ENCODE results near the gene FMN1.
"Not testable (repeated sequence)": the region's sequence is repeated elsewhere in the genome, so short reads cannot be mapped to it uniquely, and the experiment has no call there.

FMN1 gene

DNA sequence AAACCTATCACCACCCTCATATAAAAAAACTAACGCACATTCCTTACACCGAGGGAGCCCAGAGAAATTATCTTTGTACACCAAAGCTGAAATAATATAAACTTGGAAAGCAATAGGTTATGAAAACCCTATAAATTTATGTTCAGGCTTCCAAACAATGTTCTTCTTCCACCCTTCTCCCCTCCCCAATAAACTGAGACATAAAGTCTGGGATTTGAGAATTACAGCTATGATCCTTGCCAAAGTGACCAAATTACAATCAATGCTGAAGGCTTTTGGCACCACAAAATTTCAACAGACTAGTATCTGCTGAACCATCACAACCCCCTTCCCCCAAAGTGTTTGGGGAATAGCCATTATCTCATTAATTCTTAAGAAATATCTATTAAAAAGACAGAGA lies 237.8 kb downstream of the FMN1 start:
- H3K4me3 ChIP-seq (ENCODE audit: low read depth, low read length), result no peak overlapping the region
- DNase-seq (ENCODE audit: low read depth), result no peak

DNA sequence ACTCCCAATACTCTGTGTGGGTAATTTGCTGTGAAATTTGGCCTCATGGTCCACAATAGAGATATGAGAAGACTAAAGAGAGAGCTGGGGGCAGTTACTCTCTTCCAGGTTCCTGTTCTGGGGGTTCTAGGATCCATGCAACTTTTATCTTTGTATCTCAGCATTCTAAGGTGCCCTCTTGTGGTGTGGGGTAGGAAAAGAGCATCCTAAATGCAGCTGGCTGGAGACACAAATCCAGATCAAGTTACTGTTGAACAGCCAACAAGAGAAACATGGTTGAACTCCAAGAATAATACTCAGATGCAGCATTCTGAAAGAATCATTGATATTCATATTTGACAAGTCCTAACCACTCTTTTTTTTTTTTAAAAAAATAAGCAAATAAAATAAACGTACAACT lies 238.5 kb downstream of the FMN1 start:
- H3K4me3 ChIP-seq (ENCODE audit: low read depth, low read length), result no peak overlapping the region
- peak; percentile 71 for DNase-seq (ENCODE audit: low read depth)

DNA sequence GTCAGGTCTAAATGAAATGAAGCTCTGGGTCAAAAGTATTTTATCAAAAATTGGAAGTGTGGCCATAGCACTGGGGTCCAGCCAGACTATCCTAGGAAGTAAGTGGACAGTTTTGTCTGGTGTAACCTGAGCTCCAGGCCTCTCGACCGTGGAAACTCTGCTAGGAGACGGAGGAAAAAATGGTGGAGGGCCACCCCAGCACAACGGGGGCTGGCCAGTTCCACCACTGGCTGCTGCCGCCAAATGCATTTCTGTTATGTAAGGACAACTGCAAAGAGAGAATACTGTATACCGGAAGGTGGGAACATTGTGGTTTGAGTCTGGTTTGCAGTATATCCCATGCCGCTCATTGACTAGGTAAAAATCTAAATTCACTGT lies 241.0 kb downstream of the FMN1 start:
- no peak overlapping the region for H3K4me3 ChIP-seq (ENCODE audit: low read depth, low read length)
- no peak for DNase-seq (ENCODE audit: low read depth)

DNA sequence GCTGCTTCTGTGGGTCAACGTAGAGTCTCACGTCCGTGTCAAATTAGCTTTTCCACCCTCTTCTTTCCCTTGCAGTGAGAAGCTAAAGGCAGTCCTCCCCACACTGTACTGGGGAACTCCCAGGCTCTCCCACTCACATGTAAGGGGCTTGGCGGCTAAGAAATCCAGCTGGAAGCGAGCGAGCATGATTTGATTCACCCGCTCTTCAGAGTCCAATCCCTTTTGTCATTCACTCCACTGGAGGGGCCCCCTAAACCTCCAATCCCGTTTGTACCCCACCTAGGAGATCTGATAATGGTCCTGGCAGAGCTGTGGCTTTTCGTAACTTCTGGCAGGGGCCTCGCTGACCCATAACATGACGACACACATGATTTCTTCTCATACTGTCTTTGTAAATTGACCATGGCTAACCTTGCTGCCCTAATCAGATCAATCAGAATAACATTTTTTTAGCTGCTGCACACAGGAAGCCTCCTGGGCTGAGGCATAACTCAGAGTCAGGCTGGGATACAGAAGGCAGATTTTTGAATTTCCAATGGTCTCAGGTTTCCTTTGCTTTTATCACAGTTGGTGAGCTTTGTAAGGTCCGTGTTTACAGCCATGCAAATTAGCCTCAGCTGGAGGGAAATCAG lies 241.5 kb downstream of the FMN1 start:
- no peak for DNase-seq (ENCODE audit: low read depth)
- H3K4me3 ChIP-seq (ENCODE audit: low read depth, low read length), result no peak overlapping the region

DNA sequence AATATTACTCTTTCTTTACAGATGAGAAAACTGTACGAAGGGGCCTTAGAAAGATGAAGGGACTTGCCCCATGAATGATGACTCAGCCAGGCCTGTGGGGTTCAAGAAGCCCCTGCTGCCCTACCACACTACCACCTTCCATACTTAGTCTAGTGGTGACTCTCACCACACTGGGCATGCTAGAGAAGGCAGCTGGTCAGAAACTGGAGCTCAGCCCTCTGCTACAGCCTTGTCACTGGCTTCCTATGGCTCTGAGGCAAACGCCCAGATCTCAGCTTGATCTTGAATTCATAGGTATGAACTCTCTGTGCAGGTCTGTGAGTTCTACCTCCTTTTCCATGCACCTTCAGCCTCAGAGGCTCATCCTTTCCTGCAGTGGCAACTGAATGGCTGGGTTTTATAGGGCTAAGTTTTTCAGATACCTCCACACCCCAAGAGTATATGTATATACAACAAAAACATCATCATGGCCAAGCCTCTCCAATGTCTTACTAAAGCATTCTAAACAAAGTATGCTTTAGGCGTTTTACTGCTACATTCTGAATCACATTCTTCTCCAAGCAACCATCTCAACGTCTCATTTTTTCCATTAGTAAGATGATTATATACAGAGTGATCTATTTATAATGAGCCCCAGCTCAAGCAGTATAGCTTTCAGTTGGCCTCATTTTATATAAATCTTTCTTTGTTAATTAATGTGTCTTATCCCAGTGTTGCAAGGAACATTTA lies 242.6 kb downstream of the FMN1 start:
- DNase-seq (ENCODE audit: low read depth), result no peak
- H3K4me3 ChIP-seq (ENCODE audit: low read depth, low read length), result no peak overlapping the region

DNA sequence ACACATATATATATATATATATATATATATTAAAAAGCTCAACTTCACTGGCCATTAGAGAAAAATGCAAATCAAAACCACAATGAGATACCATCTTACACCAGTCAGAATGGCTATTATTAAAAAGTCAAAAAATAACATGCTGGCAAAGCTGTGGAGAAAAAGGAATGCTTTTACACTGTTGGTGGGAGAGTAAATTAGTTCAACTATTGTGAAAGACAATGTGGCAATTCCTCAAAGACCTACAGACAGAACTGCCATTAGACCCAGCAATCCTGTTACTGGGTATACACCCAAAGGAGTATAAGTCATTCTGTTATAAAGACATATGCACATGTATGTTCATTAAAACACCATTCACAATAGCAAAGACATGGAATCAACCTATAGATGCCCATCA lies 244.5 kb downstream of the FMN1 start:
- H3K4me3 ChIP-seq (ENCODE audit: low read depth, low read length); DNase-seq (ENCODE audit: low read depth): not testable (repeated sequence)

DNA sequence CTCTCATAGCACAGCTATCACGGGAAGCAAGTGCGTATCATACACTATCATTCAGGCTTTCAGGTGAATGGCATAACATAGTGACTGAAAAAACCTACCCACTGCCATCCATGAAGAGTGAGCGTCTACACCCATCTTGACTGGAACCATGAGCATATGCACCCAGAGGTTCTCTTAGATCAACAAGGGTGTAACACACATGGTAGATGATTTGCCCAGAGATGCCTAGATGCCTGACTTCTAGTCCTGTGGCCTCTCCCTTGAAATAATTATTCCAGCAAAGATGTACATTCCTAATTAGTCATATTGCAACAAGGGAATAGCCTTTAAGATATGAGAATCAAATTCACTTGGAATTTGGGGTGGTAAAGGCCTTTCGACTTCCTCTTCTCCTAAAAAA lies 248.3 kb downstream of the FMN1 start:
- no peak for DNase-seq (ENCODE audit: low read depth)
- H3K4me3 ChIP-seq (ENCODE audit: low read depth, low read length), result no peak overlapping the region

DNA sequence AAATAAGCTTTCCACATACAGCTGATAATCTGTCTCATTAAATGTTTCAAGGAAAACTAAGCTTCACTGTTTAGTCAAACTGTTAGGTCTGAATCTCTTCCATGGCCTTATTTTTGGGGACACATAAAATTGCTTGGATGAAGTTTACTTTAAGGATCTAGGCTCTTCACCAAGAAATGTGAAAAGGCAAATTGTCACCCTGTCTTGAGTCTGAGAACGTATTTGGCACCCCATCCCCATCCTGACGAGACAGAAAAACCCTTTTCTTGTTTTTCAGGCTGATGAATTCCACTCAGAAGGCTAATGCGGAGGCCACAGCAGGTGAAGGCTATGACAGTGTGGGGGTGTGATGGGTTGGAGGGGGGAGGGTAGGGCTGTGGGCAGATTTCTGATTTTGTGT lies 250.1 kb downstream of the FMN1 start:
- H3K4me3 ChIP-seq (ENCODE audit: low read depth, low read length), result no peak overlapping the region
- no peak for DNase-seq (ENCODE audit: low read depth)

DNA sequence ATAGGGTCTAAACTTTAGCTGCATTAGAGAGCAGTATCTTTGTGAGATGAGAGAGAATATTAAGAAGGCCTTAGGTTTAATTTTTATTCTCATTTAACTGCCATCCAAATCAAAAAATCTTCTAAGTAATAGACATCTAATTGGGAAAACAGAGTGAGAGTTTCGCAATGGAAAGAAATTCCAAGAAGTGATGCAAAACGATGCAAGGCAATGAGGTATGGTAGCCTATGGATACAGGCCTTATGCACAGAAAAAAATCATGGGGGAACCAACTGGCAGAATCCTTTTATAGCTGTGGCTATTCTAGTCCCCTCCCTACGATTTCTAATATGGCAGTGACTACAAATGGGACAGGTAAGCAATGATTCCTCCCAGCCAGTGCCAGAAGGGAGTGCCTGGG lies 250.8 kb downstream of the FMN1 start:
- no peak for DNase-seq (ENCODE audit: low read depth)
- H3K4me3 ChIP-seq (ENCODE audit: low read depth, low read length), result no peak overlapping the region

DNA sequence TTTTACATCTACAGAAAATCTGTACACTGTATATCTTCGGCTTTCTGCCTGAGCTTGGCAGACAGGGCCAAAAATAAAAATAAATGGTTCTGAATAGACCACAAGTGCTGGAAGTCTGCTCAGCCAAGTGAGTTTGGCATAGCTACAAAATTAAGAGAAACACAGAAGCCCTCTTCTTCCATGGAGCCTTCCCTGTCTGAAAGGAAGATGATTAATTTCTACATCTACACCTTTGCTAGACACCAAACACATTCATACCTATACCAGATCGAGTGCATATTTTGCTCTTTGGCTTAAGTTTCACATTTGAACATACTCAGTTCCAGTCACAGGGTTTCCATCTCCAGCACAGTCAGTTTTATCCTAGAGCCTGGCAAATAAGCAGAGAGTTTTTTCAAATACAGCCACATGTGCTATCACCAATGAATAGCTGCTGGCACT lies 252.1 kb downstream of the FMN1 start:
- no peak overlapping the region for H3K4me3 ChIP-seq (ENCODE audit: low read depth, low read length)
- DNase-seq (ENCODE audit: low read depth), result no peak

DNA sequence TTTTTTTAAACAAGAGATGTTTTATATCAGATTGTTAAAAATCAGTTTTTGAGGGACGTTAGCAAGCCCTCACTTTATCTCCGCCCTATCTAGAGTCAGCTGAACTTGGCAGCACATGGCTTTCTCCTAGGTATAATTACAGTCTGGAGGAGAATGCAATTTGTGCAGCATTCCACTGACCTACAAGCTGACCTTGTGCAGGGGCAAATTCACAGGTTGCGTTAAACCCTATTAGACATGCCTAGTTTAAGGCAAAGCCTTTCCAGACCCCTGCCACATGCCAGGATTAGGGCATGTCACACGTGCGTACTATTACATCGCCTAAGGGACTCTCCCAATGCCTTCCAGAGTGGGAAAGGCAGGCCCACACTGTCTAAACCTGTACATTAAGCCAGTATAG lies 252.7 kb downstream of the FMN1 start:
- H3K4me3 ChIP-seq (ENCODE audit: low read depth, low read length), result no peak overlapping the region
- no peak for DNase-seq (ENCODE audit: low read depth)

DNA sequence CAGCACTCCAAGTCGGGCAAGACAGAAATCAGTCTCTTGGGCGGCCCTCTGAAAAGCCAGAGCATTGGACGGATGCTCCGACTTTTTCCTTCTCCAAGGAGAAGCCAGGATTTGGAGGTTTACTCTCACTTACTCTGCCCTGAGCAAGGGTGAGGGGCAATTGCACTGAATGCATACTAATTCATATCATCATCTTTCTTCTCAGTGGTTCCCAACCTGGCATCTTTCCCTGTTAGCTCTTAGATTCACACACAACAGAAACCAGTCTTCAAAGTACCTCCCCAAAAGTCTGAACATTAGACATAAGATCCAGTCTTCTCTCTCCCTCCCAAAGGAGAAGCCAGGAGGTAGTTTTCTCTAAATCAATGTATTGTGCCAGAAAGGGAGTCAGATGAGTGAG lies 257.5 kb downstream of the FMN1 start:
- H3K4me3 ChIP-seq (ENCODE audit: low read depth, low read length), result no peak overlapping the region
- DNase-seq (ENCODE audit: low read depth), result no peak

DNA sequence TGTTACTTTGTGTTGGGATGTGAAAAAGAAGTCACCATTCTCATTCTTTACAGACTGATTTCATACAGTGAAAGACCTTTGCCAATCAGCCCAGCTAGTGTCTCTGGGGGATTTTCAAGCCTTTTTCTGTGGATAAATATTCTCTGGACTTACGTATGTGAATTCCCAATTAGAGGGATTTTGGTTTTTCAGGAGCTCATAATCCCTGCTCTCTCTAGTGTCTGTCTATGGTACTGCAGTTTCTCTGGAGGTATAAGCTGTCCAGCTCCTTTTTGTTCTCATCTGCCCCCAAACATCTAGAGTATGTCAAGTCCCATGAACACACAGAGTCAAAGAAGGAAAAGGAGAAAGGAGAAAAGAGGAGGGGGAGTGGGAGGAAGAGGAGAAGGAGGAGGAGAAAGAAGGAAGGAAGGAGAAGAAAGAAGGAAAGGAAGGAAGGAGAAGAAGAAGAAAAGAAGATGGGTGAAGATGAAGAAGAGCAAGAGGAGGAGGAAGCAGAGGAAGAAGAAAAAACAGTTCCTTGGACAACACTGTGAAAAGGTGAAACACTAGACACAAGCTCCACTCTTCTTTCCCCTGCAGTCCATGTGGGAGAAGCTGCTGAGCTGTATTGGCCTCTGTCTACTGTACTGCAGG lies 258.1 kb downstream of the FMN1 start:
- no peak overlapping the region for H3K4me3 ChIP-seq (ENCODE audit: low read depth, low read length)
- DNase-seq (ENCODE audit: low read depth), result no peak

DNA sequence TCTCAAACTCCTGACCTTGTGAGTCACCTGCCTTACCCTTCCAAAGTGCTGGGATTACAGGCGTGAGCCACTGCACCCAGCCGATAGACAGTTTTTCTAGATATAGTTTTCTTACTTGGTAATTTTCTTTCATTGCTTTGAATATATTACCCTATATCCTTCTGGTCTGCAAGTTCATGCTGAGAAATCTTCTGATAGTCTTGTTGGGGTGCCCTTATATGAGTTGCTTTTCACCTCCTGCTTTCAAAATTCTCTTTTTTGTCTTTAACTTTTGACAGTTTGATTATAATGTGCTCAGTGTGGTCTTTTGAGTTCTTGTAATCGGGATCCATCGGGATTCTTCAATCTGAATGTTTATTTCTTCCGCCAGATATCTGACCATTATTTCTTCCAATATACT lies 259.4 kb downstream of the FMN1 start:
- no peak for DNase-seq (ENCODE audit: low read depth)
- no peak overlapping the region for H3K4me3 ChIP-seq (ENCODE audit: low read depth, low read length)

DNA sequence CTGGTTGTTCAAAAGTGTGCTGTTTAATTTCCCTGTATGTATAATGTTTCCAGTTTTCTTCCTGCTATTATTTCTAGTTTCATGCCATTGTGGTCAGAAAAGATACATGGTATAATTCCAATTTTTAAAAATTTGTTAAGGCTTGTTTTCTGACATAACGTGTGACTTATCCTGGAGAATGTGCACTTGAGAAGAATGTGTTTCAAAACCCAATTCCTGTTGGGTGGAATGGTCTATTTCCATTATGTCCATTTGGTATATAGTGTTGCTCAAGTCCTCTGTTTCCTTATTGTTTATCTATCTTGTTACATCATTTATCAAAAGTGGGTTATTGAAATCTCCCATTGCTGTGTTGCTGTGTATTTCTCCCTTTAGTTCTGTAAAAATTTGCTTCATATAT lies 261.3 kb downstream of the FMN1 start:
- DNase-seq (ENCODE audit: low read depth), result no peak
- no peak overlapping the region for H3K4me3 ChIP-seq (ENCODE audit: low read depth, low read length)

DNA sequence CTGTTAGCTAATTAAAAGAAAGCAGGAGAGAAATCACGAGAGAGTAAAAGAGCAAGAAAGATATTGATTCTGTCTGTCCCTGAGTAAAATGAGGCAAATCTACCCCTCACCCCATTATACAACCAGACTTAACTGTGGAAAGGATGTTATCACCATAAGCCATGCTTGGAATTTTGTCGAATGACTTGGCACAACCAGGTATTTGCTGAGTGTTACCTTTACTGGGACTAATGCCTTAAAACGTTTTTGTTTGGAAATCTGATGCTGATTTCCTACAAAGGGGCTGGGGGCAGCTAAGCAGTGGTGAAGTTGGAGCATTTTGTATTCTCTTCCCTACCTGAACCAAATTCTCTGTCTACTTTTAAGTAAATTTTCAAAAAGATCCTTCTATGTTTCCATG lies 265.6 kb downstream of the FMN1 start:
- H3K4me3 ChIP-seq (ENCODE audit: low read depth, low read length), result no peak overlapping the region
- DNase-seq (ENCODE audit: low read depth), result no peak

DNA sequence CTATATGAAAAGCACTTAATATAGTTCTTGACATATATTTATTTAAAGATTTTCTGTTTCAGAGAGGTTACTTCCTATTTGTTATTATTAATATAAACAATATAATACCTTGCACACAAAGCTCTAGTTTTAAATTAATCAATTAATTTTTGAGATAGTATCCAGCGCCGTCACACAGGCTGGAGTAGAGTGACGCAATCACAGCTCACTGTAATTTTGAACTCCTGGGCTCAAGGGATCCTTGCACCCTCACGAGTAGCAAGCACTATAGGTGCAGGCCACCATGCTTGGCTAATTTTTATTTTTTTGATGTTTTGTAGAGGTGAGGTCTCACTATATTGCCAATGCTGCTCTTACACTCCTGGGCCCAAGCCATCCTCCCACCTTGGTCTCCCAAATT lies 267.4 kb downstream of the FMN1 start:
- no peak overlapping the region for H3K4me3 ChIP-seq (ENCODE audit: low read depth, low read length)
- no peak for DNase-seq (ENCODE audit: low read depth)

DNA sequence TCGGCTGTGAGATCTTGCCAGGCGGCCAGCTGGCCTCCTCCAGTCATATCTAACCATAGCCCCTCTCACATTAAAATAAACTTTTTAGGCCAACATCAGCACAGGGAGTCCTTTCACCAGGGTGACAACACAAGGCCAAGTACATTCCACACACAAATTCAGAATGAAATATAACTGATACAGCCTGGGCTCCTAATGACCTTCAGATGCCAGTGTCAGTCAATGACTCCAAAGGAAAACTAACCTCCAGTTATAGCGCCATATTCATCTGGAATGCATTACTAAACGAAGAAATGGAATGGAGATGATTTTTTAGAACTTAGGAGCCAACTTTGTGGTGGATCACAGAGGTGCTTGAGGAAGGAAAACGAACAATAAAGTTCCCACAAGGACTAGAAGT lies 271.3 kb downstream of the FMN1 start:
- no peak for DNase-seq (ENCODE audit: low read depth)
- no peak overlapping the region for H3K4me3 ChIP-seq (ENCODE audit: low read depth, low read length)

DNA sequence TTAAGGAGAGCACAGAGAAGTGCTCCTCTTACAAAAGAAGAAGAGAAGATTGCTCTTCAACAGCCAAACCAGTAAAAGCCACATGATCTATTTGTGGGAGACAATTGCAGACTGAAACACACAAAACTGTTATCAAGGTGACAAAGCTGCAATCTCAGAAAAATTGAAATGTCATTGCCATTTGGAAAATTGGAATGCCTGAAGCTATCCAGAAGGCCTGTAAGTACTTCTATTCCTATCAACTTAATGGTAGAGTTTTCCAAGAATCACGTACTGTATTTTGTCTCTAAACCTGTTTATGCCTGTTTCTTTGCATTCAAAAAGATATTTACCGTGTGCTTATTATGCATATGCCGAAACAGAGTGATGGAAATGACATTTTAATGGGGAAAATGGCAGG lies 272.0 kb downstream of the FMN1 start:
- DNase-seq (ENCODE audit: low read depth), result no peak
- no peak overlapping the region for H3K4me3 ChIP-seq (ENCODE audit: low read depth, low read length)

DNA sequence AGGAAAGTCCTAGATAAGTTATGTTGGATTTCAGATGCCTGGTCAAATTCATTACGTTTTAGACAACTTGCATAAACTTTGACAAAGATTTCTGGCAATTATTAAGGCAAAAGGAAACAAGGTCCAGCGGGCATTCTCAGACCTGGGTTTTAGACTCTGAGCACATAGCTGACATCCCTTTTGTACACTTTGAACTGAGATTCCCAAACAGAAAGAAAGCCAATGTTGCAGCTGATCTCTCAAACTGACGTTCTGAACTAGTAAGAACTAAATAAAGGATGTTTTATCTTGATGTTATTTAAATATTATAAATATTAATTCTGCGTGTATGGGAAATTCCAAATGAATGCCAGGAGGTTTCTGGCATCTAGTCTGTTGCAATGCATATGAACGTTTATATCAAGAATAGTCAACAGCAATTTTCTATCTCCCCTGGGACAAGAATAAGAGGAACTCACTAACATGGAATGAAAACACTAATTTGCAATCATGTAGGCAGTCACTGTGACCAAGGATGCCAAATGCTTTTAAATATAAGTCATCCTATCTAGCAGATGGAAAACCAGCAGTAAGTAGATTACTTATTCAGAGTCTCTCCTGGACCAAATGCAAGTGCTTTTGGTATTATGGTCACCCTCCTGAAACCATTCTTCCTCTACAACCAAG lies 274.6 kb downstream of the FMN1 start:
- peak; percentile 97 for DNase-seq (ENCODE audit: low read depth)
- H3K4me3 ChIP-seq (ENCODE audit: low read depth, low read length), result no peak overlapping the region

DNA sequence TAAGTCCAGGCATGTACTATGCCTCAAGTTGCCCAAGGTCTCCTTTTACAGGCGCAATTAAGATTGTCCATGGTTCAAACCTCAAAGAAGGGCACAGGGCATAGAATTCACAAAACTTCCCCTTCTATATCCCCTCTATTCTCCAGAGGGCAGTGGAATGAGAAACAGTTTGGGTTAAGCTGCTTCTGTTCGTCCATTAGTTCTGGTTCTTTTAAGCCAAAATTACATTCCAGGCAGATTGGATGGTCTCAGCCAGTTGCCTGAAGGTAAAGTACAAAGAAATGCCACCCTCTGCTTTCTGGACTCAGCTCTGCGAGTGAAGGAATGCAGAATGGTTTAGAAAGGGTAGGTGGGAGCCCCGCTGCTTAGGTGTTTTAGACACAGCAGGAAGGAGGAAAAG lies 276.0 kb downstream of the FMN1 start:
- no peak overlapping the region for H3K4me3 ChIP-seq (ENCODE audit: low read depth, low read length)
- no peak for DNase-seq (ENCODE audit: low read depth)
